HG03139 (cell line): Measurements from ENCODE around the gene INTS11.
A peak's percentile ranks its signal among the peaks of the same experiment; 100 is the strongest.

Experiments used
- ATAC-seq: cut with Tn5 transposase; IDR thresholded peaks from one replicate; pipeline ENCODE4 v1.9.1; 2021; ENCODE audit not compliant: unreplicated experiment

Gene INTS11

GRCh38 chr1:1287288-1288110 is 37.0 kb downstream of the INTS11 start:
- ATAC-seq = no peak

GRCh38 chr1:1286313-1287261 is 37.9 kb downstream of the INTS11 start:
- ATAC-seq = no peak

- ATAC-seq = no peak
Observed at GRCh38 chr1:1285611-1286311, 38.7 kb downstream of the INTS11 start.

DNA sequence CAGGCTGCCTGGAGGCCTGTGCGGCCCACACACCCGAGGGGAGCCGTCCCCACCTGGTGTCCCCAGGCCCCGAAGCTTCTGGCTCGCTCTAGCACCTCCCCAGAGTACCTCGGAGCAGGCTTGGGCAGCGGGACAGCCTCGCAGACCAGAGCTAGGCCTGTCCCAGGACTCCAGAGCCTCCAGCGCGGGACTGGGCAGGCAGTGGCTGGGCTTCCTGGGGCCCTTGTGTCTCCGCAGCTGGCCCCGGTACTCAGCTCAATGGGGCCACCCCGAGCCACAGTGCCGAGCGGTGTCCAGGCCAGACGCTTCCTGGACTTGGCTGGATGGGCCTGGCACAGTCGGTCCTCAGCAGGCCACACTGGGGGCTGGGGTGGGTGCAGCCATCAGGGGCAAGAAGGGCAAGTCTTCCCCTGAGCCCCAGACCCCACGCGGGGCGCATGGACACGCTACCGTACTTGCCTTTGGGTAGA is 39.3 kb downstream of the INTS11 start:
- ATAC-seq = no peak

DNA sequence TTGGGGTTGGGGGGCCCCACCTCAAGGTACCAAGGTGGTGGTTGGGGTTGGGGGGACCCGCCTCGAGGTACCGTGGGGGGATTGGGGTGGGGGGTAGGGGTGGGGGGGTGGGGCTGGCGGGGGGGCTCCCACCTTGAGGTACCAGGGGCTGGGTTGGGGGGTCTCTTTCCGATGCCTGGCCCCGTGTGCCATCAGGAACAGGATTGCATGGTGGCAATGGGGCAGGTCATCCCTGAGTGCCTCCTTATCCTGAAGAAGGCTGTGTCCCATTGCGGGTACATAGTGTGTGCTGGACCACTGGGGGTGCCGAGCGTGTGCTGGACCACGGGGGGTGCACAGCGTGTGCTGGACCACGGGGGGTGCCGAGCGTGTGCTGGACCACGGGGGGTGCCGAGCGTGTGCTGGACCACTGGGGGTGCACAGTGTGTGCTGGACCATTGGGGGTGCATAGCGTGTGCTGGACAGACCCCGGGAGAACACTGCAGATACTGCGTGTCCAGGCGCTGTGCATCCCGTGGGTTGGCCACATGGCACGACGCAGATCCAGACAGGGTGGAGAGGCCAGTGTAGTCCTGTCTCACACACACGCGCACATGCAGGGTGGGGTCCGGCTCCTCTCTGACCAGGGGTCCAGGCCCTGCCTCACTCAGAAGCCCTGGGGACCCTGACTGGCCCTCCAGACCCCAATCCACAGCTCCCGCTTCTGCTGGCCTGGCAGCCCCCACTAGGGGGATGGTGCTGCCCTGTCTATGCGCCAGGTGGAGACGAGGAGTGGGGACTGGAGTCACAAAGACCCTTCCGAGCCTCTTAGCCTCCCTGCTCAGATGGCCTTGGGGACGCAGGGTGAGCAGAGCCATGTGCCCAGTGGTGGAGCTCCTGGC is 40.0 kb downstream of the INTS11 start:
- ATAC-seq = no peak

- ATAC-seq = no peak
Observed at GRCh38 chr1:1283821-1284220, 40.6 kb downstream of the INTS11 start.

GRCh38 chr1:1282998-1283397 is 41.5 kb downstream of the INTS11 start:
- no peak for ATAC-seq

DNA sequence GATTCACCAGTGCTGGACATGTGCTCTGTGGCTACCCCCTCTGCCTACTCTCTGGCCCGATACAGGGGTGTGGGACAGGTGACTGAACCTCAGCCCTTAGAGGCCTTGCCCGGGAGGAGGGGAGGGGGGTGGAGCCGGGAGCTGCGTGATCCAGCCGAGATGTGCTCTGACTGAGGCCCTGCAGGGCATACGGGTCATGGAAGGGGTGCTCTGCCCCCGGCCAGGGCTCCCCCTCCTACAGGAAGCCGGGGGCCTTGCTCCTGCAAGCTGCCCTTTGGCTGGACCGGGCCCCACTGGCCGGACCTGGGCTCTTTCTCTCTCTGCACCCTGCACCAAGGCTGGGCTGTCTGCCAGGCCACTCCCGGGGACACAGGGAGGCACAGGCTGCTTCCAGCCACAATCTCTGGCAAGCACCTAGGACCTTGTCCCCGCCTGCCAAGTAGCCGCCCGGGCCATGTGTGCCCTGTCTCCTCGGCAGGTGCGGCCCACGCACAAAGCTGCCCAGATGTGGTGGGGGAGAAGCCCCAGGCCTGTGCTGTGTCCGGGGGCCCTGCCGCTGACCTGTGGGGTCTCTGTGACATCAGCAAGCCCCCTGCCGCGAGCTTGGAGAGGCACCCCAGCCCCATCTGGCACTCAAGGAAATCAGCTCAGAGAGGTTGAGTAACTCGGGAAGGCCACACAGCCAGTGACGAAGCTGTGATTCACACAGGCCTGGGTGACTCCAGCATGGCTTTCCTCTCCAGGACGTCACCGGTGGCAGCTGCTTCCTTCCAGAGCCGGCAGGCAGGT is 42.7 kb downstream of the INTS11 start:
- no peak for ATAC-seq

DNA sequence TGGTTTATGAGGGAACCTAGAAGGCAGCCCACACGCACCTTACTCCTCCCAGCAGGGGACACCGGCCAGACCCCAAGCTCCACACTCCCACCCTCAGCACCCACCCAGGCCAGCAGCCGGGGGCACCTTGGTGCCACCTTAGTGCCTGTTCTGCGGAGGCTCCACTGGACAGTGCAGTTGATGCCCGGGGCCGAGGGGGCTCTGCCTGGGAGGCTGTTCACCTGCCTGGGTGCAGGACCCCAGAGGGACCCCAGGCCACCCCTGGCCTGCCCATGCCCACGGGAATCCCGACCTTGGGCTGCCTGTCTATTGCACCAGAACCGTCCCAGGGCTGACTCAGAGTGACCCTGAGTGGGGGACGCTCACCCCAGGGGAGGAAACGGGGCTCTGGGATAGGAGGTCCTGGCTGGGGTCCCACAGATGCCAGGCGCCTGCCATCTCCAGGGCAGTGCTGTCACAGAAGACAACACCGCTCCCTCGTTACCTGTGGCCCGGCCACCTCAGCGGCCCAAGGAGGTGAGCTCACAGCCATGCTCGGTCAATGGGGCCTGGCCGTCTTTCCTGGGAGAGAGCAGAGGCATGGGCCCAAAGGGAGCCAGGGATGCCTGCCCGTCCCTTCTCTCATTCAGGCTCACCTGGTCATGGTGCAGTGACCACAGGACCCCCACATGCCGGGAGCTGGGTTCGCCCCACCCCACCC is 43.5 kb downstream of the INTS11 start:
- no peak for ATAC-seq

GRCh38 chr1:1279028-1279427 is 45.4 kb downstream of the INTS11 start:
- no peak for ATAC-seq

- ATAC-seq = no peak
Observed at GRCh38 chr1:1278620-1279019, 45.8 kb downstream of the INTS11 start.

GRCh38 chr1:1275836-1276235 is 48.6 kb downstream of the INTS11 start:
- no peak for ATAC-seq

- ATAC-seq = no peak
Observed at GRCh38 chr1:1274931-1275431, 49.5 kb downstream of the INTS11 start.

DNA sequence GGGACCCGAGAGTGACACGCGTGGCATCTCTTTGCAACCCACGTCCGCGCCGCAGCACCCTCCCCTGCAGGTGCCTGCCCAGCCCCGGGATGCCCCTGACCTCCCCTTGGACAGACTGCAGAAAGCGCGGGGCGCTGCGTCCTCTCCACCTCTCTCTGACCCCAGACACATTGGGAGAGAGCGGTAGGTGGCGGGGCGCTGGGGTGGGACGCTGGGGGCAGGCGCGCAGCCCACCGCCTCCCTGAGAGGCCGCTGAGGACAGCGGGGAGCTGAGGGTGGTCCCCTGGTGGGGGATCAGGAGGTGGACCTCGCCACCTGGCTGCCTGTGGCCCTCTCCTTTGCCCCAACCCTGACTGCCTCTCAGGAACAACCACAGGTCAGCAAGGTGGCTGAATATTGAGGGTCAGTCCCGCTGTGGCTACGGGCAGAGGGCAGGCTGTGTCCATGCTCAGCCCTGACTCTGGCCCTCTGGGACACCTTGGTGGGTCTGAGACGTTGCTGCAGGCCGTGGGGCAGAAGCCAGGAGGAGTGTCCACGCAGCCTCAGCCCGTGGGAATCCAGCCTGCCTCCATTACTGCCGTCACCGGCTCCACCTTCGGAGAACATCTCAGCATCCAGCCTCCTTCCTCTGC is 50.0 kb downstream of the INTS11 start:
- ATAC-seq = peak; percentile 13

- ATAC-seq = peak; percentile 59
Observed at GRCh38 chr1:1273512-1274298, 50.8 kb downstream of the INTS11 start, which contains the start of gene UBE2J2. UBE2J2 (minus strand) TSS chr1:1273854; CDS start chr1:1267992, 5,862 bp downstream.

- ATAC-seq = no peak
Observed at GRCh38 chr1:1273209-1273511, 51.3 kb downstream of the INTS11 start.
